Measurements from ENCODE around the gene ATP1B1. TPM values are rescaled to one million over a fixed set of nuclear protein-coding genes. Genes with fewer than 3 reads are reported as not detected.

ATP1B1 gene
- total and polyA plus RNA-seq, 2 of the 13 experiments (the other 11 are each of a cell fraction or from before 2014, with no cell fraction given): 134 to 135 TPM

DNA sequence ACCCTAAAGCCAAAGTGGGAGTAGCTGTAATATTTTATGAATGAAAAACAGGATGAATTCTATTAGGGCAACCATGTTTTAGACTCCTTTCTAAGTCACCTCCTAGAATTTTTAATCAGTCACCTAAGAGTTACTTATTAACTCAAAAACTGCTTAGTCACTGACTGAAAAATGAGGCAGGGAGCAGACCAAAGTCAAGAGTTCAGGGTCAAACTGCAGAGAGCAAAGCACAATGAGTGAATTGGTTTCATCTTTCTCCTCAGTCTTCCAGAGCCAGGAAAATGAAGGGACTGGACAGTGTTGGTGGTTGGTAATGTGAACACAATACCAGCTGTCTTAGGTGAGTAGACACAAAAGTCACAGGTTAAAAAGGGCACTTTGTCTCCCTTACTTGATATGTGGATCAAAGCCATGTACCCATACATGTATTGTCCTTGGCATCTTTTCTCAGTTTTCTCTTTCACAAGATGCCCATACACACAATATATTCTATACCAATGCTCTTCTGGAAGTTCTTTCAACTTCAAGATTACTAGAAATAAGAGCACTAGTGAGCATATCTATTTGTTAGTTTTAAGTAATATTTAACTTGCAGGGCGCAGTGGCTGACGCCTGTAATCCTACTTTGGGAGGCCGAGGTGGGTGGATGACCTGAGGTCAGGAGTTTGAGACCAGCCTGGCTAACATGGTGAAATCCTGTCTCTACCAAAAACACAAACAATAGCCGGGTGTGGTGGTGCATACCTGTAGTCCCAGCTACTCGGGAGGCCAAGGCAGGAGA lies 42.2 kb downstream of the ATP1B1 start (continued):
- TF ChIP-seq RFXAP (CRISPR knock-in tag; IDR thresholded peaks at IDR 0.05; ENCODE audit: borderline replicate concordance): 0 out of 2 replicates have a peak, but pooled peaks have one; percentile 31
- TF ChIP-seq ZNF251 (CRISPR knock-in tag; IDR thresholded peaks at IDR 0.05): no peak
- peak; percentile 87; the same call in 1 of the 2 replicates for TF ChIP-seq SSRP1 (CRISPR knock-in tag; IDR thresholded peaks at IDR 0.05)
- peak; percentile 82 for TF ChIP-seq ZNF543 (CRISPR knock-in tag; IDR thresholded peaks at IDR 0.05)
- TF ChIP-seq KDM2A (CRISPR knock-in tag; IDR thresholded peaks at IDR 0.05; ENCODE audit: borderline replicate concordance, low read depth): no peak
- TF ChIP-seq YY1 (IDR thresholded peaks at IDR 0.05; ENCODE audit: insufficient read depth, insufficient replicate concordance, low read depth, low read length): peak; percentile 7
- TF ChIP-seq, protein P1, sequence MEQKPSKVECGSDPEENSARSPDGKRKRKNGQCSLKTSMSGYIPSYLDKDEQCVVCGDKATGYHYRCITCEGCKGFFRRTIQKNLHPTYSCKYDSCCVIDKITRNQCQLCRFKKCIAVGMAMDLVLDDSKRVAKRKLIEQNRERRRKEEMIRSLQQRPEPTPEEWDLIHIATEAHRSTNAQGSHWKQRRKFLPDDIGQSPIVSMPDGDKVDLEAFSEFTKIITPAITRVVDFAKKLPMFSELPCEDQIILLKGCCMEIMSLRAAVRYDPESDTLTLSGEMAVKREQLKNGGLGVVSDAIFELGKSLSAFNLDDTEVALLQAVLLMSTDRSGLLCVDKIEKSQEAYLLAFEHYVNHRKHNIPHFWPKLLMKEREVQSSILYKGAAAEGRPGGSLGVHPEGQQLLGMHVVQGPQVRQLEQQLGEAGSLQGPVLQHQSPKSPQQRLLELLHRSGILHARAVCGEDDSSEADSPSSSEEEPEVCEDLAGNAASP (CRISPR knock-in tag; IDR thresholded peaks at IDR 0.05; ENCODE audit: borderline replicate concordance): peak; percentile 70; the same call in 1 of the 2 replicates
- peak; percentile 31; the same call in 1 of the 2 replicates for TF ChIP-seq SMC3 (IDR thresholded peaks at IDR 0.05; ENCODE audit: low read length)
- no peak for TF ChIP-seq DNMT1 (CRISPR knock-in tag; IDR thresholded peaks at IDR 0.05)
- peak; percentile 53 for TF ChIP-seq POLR2AphosphoS5 (IDR thresholded peaks at IDR 0.05; ENCODE audit: low read depth, low read length)
- TF ChIP-seq, protein P2, sequence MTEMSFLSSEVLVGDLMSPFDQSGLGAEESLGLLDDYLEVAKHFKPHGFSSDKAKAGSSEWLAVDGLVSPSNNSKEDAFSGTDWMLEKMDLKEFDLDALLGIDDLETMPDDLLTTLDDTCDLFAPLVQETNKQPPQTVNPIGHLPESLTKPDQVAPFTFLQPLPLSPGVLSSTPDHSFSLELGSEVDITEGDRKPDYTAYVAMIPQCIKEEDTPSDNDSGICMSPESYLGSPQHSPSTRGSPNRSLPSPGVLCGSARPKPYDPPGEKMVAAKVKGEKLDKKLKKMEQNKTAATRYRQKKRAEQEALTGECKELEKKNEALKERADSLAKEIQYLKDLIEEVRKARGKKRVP (CRISPR knock-in tag; IDR thresholded peaks at IDR 0.05): peak in 1 of 2 experiments; percentile 48; a peak in 1 of 4 replicates
- TF ChIP-seq, protein P3, sequence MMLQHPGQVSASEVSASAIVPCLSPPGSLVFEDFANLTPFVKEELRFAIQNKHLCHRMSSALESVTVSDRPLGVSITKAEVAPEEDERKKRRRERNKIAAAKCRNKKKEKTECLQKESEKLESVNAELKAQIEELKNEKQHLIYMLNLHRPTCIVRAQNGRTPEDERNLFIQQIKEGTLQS (CRISPR knock-in tag; IDR thresholded peaks at IDR 0.05): peak; percentile 40; the same call in 1 of the 2 replicates
- TF ChIP-seq SP5 (CRISPR knock-in tag; IDR thresholded peaks at IDR 0.05; ENCODE audit: borderline replicate concordance, low read depth): no peak
- TF ChIP-seq, protein P4, sequence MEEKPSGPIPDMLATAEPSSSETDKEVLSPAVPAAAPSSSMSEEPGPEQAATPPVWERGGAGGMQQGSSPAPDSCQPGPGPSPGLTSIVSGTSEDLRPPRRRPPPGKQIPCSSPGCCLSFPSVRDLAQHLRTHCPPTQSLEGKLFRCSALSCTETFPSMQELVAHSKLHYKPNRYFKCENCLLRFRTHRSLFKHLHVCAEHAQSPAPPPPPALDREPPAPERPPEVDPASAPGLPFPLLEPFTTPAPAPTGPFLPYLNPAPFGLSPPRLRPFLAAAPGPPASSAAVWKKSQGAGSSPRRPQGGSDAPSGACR (CRISPR knock-in tag; IDR thresholded peaks at IDR 0.05): 0 out of 2 replicates have a peak, but pooled peaks have one; percentile 28
- peak; percentile 76; the same call in 1 of the 2 replicates for TF ChIP-seq FOSL1 (CRISPR knock-in tag; IDR thresholded peaks at IDR 0.05; ENCODE audit: borderline replicate concordance)
- TF ChIP-seq TARDBP (CRISPR knock-in tag; IDR thresholded peaks at IDR 0.05): 0 out of 2 replicates have a peak, but pooled peaks have one; percentile 47
- TF ChIP-seq, protein P5, sequence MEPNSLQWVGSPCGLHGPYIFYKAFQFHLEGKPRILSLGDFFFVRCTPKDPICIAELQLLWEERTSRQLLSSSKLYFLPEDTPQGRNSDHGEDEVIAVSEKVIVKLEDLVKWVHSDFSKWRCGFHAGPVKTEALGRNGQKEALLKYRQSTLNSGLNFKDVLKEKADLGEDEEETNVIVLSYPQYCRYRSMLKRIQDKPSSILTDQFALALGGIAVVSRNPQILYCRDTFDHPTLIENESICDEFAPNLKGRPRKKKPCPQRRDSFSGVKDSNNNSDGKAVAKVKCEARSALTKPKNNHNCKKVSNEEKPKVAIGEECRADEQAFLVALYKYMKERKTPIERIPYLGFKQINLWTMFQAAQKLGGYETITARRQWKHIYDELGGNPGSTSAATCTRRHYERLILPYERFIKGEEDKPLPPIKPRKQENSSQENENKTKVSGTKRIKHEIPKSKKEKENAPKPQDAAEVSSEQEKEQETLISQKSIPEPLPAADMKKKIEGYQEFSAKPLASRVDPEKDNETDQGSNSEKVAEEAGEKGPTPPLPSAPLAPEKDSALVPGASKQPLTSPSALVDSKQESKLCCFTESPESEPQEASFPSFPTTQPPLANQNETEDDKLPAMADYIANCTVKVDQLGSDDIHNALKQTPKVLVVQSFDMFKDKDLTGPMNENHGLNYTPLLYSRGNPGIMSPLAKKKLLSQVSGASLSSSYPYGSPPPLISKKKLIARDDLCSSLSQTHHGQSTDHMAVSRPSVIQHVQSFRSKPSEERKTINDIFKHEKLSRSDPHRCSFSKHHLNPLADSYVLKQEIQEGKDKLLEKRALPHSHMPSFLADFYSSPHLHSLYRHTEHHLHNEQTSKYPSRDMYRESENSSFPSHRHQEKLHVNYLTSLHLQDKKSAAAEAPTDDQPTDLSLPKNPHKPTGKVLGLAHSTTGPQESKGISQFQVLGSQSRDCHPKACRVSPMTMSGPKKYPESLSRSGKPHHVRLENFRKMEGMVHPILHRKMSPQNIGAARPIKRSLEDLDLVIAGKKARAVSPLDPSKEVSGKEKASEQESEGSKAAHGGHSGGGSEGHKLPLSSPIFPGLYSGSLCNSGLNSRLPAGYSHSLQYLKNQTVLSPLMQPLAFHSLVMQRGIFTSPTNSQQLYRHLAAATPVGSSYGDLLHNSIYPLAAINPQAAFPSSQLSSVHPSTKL (CRISPR knock-in tag; IDR thresholded peaks at IDR 0.05): peak; percentile 93
- 0 out of 2 replicates have a peak, but pooled peaks have one; percentile 20 for TF ChIP-seq ZNF761 (CRISPR knock-in tag; conservative IDR thresholded peaks at IDR 0.05)
- peak; percentile 70; the same call in 1 of the 2 replicates for TF ChIP-seq FOXK1 (CRISPR knock-in tag; IDR thresholded peaks at IDR 0.05; ENCODE audit: borderline replicate concordance, low read depth)
- TF ChIP-seq, protein P6, sequence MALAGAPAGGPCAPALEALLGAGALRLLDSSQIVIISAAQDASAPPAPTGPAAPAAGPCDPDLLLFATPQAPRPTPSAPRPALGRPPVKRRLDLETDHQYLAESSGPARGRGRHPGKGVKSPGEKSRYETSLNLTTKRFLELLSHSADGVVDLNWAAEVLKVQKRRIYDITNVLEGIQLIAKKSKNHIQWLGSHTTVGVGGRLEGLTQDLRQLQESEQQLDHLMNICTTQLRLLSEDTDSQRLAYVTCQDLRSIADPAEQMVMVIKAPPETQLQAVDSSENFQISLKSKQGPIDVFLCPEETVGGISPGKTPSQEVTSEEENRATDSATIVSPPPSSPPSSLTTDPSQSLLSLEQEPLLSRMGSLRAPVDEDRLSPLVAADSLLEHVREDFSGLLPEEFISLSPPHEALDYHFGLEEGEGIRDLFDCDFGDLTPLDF (CRISPR knock-in tag; IDR thresholded peaks at IDR 0.05): no peak
